ENCODE data around the gene DYNLT2B. TPM values are rescaled to one million over a fixed set of nuclear protein-coding genes. Genes with fewer than 3 reads are reported as not detected.
"Not testable (repeated sequence)": the region's sequence is repeated elsewhere in the genome, so short reads cannot be mapped to it uniquely, and the experiment has no call there.

The DYNLT2B gene
- total and polyA plus RNA-seq, 9 donors, result 7.7 to 30.2 (median 9.5) TPM

- DNase-seq, result no peak
- H3K9me3 ChIP-seq, result no peaks in the 10 kb centered on the region
- no peak for TF ChIP-seq CTCF (IDR thresholded peaks at IDR 0.05)
- TF ChIP-seq POLR2A (IDR thresholded peaks at IDR 0.05), result no peak
- TF ChIP-seq EP300 (IDR thresholded peaks at IDR 0.05), result no peak
- no peaks in the 10 kb centered on the region for H3K36me3 ChIP-seq
- H3K27me3 ChIP-seq, result no peaks in the 10 kb centered on the region
- H3K4me3 ChIP-seq, result no peak overlapping the region
- no peak overlapping the region for H3K27ac ChIP-seq
- H3K4me1 ChIP-seq (ENCODE audit: insufficient read depth), result no peaks in the 10 kb centered on the region
- intact Hi-C loops (cut with DNase I), result no loop called here
These were observed 32.0 kb upstream of the DYNLT2B start for GRCh38 chr3:196350067-196350466.

- H3K36me3 ChIP-seq, result no peaks in the 10 kb centered on the region
- intact Hi-C loops (cut with DNase I), result no loop called here
- no peak for DNase-seq
- no peaks in the 10 kb centered on the region for H3K27me3 ChIP-seq
- H3K27ac ChIP-seq, result no peak overlapping the region
- H3K4me3 ChIP-seq, result no peak overlapping the region
- no peaks in the 10 kb centered on the region for H3K9me3 ChIP-seq
- TF ChIP-seq EP300 (IDR thresholded peaks at IDR 0.05) (no peak), POLR2A (IDR thresholded peaks at IDR 0.05) (no peak), CTCF (IDR thresholded peaks at IDR 0.05) (no peak)
- 82 to 88% (median 87%) methylated on average over 3 of the region's 3 CpGs for WGBS, 3 donors
- no peaks in the 10 kb centered on the region for H3K4me1 ChIP-seq (ENCODE audit: insufficient read depth)
These were observed 30.7 kb upstream of the DYNLT2B start for GRCh38 chr3:196348698-196349097.

- H3K4me1 ChIP-seq (ENCODE audit: insufficient read depth), result no peaks in the 10 kb centered on the region
- no peak for DNase-seq
- intact Hi-C loops (cut with DNase I), result no loop called here
- no peaks in the 10 kb centered on the region for H3K27me3 ChIP-seq
- H3K27ac ChIP-seq, result no peak overlapping the region
- no peak for TF ChIP-seq POLR2A (IDR thresholded peaks at IDR 0.05)
- TF ChIP-seq CTCF (IDR thresholded peaks at IDR 0.05), result no peak
- no peak for TF ChIP-seq EP300 (IDR thresholded peaks at IDR 0.05)
- 70 to 82% (median 80%) methylated on average over 4 of the region's 4 CpGs for WGBS, 3 donors
- no peaks in the 10 kb centered on the region for H3K36me3 ChIP-seq
- H3K4me3 ChIP-seq, result no peak overlapping the region
- no peaks in the 10 kb centered on the region for H3K9me3 ChIP-seq
These were observed 26.6 kb upstream of the DYNLT2B start for GRCh38 chr3:196344663-196345062.

GRCh38 chr3:196343917-196344316, 25.9 kb upstream of the DYNLT2B start:
- H3K4me1 ChIP-seq (ENCODE audit: insufficient read depth); DNase-seq; H3K4me3 ChIP-seq; H3K27ac ChIP-seq; H3K9me3 ChIP-seq; H3K36me3 ChIP-seq; H3K27me3 ChIP-seq; intact Hi-C loops (cut with DNase I): not testable (repeated sequence)
- WGBS, 3 donors, result 88 to 91% (median 88%) methylated on average over 13 to 14 of the region's 14 CpGs

- Histone ChIP-seq H3K27ac (no peak overlapping the region), H3K4me3 (no peak overlapping the region), H3K4me1 (ENCODE audit: insufficient read depth) (no peaks in the 10 kb centered on the region), H3K9me3 (no peaks in the 10 kb centered on the region), H3K27me3 (no peaks in the 10 kb centered on the region), H3K36me3 (no peaks in the 10 kb centered on the region)
- intact Hi-C loops (cut with DNase I), result no loop called here
- TF ChIP-seq EP300 (IDR thresholded peaks at IDR 0.05) (no peak), CTCF (IDR thresholded peaks at IDR 0.05) (no peak), POLR2A (IDR thresholded peaks at IDR 0.05) (no peak)
- no peak for DNase-seq
- WGBS, 3 donors, result 82 to 86% (median 85%) methylated on average over 7 of the region's 7 CpGs
These were observed 23.1 kb upstream of the DYNLT2B start for GRCh38 chr3:196341137-196341536.
